Neural progenitor cell (in vitro differentiated cells): ENCODE measurements around the gene BGLAP. TPM values are rescaled to one million over a fixed set of nuclear protein-coding genes. Genes with fewer than 3 reads are reported as not detected.

ENCODE experiments used
- DNase-seq: peaks from one replicate; pipeline ENCODE4 v3.0.0-alpha.2; 2016; ENCODE audit warnings: low spot score
- H2AFZ ChIP-seq: fragments of 200-600 bp; sonication (generic); replicated peaks from 2 replicates; pipeline ENCODE4 v1.6.1; 2016; ENCODE audit warnings: antibody characterized with exemption
- H3F3A ChIP-seq: fragments of 200-600 bp; sonication (generic); 2 replicates; pipeline ENCODE4 v1.6.1; 2016; ENCODE audit warnings: antibody characterized with exemption, low read depth
- H3K27ac ChIP-seq: fragments of 200-600 bp; sonication (generic); 2 replicates; pipeline ENCODE4 v1.5.1; 2016; ENCODE audit warnings: mild to moderate bottlenecking
- H3K27me3 ChIP-seq: fragments of 200-600 bp; sonication (generic); 2 replicates; pipeline ENCODE4 v1.6.1; 2016; ENCODE audit warnings: mild to moderate bottlenecking, moderate library complexity
- H3K36me3 ChIP-seq: fragments of 200-600 bp; sonication (generic); 2 replicates; pipeline ENCODE4 v1.5.1; 2016
- H3K4me1 ChIP-seq: fragments of 200-600 bp; sonication (generic); 2 replicates; pipeline ENCODE4 v1.6.1; 2016; ENCODE audit warnings: mixed run types
- H3K4me2 ChIP-seq: fragments of 200-600 bp; sonication (generic); 2 replicates; pipeline ENCODE4 v1.6.1; 2016
- H3K4me3 ChIP-seq: fragments of 200-600 bp; sonication (generic); 2 replicates; pipeline ENCODE4 v1.5.1; 2016
- H3K79me2 ChIP-seq: fragments of 200-600 bp; sonication (generic); 2 replicates; pipeline ENCODE4 v1.6.1; 2016; ENCODE audit warnings: low read depth
- H3K9ac ChIP-seq: fragments of 200-600 bp; sonication (generic); 2 replicates; pipeline ENCODE4 v1.6.1; 2016
- H3K9me3 ChIP-seq: fragments of 200-600 bp; sonication (generic); 2 replicates; pipeline ENCODE4 v1.5.1; 2016; ENCODE audit warnings: low read depth
- H4K20me1 ChIP-seq: fragments of 200-600 bp; sonication (generic); 2 replicates; pipeline ENCODE4 v1.6.1; 2016; ENCODE audit warnings: low read depth
- H3K27ac Mint-ChIP-seq: 3 replicates; pipeline ENCODE4 v1.8.0; 2021; ENCODE audit warnings: mixed read lengths
- H3K27me3 Mint-ChIP-seq: 2 replicates; pipeline ENCODE4 v1.8.0; 2022; ENCODE audit warnings: low read depth, mild to moderate bottlenecking, inconsistent platforms, moderate library complexity, mixed read lengths; ENCODE audit not compliant: insufficient read depth
- H3K36me3 Mint-ChIP-seq: 3 replicates; pipeline ENCODE4 v1.8.0; 2021; ENCODE audit warnings: mixed read lengths
- H3K4me1 Mint-ChIP-seq: 3 replicates; pipeline ENCODE4 v1.8.0; 2021; ENCODE audit warnings: mixed read lengths
- H3K4me3 Mint-ChIP-seq: 3 replicates; pipeline ENCODE4 v1.8.0; 2021; ENCODE audit warnings: mild to moderate bottlenecking, moderate library complexity, mixed read lengths
- H3K9me3 Mint-ChIP-seq: 3 replicates; pipeline ENCODE4 v1.8.0; 2020; ENCODE audit warnings: mixed read lengths
- EZH2 ChIP-seq: fragments of 200-600 bp; sonication (generic); IDR thresholded peaks from 2 replicates; pipeline ENCODE4 v1.6.1; 2017; ENCODE audit warnings: antibody characterized with exemption, mild to moderate bottlenecking, moderate library complexity
- EZH2phosphoT487 ChIP-seq: fragments of 200-600 bp; sonication (generic); IDR thresholded peaks from 2 replicates; pipeline ENCODE4 v1.6.1; 2017; ENCODE audit warnings: antibody characterized with exemption
- total RNA-seq: library from RNA; depleted of rRNA; stranded (reverse); fragments of >200 nt; gene quantifications from 2 replicates; pipeline ENCODE4 v1.2.3, GENCODE V29; 2015; ENCODE audit warnings: low replicate concordance
- TF ChIP-seq, protein P1 (sequence below): fragments of 200-600 bp; sonication (generic); IDR thresholded peaks from 2 replicates; pipeline ENCODE4 v1.5.1; 2017; ENCODE audit warnings: antibody characterized with exemption, mild to moderate bottlenecking

BGLAP gene
- total RNA-seq, 1 donor from 2014 or later, result 0.22 TPM

DNA sequence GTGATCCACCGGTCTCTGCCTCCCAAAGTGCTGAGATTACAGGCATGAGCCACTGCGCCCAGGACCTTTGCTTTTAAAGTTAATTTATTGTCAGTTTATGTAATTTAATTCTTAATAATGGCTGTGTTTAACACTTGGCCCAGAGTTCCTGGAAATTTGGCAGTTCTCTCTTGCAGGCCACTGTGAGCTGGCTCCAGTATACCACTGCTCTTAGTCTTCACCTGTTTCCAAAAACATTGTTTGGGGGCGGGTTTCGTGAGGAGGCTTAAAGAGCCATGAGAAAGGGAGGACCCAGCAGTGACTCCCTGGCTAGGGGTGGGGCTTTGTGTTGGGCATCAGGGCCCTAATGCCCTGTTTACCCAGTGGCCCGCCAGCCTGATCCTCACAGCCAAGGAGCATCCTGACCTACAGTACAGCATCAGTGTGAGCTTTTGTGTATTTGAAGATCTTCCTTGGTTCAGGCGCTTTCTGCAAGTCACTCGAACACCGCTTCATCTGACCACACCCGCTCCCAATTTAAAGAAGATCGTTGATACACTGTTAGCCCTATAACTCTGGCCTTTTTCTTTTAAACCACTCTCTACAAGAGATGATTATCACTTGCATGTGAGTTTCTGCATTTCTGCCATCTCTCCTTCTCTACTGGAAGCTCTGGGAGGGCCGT, 12.0 kb upstream of the BGLAP start:
- H3K36me3 ChIP-seq, result peaks cover 5% of the 10 kb centered on the region
- no peaks in the 10 kb centered on the region for H3K79me2 ChIP-seq
- no peaks in the 10 kb centered on the region for H3K27me3 ChIP-seq
- Mint-ChIP-seq H3K27ac (peak overlapping the region; percentile 69), H3K9me3 (no peaks in the 10 kb centered on the region), H3K36me3 (peaks cover 18% of the 10 kb centered on the region), H3K4me3 (no peak overlapping the region), H3K4me1 (peaks cover 4% of the 10 kb centered on the region), H3K27me3 (peaks cover 4% of the 10 kb centered on the region)
- H3F3A ChIP-seq, result peaks cover 3% of the 10 kb centered on the region
- no peak overlapping the region for H3K4me3 ChIP-seq
- DNase-seq, result no peak
- H3K9me3 ChIP-seq, result no peaks in the 10 kb centered on the region
- TF ChIP-seq, protein P1, sequence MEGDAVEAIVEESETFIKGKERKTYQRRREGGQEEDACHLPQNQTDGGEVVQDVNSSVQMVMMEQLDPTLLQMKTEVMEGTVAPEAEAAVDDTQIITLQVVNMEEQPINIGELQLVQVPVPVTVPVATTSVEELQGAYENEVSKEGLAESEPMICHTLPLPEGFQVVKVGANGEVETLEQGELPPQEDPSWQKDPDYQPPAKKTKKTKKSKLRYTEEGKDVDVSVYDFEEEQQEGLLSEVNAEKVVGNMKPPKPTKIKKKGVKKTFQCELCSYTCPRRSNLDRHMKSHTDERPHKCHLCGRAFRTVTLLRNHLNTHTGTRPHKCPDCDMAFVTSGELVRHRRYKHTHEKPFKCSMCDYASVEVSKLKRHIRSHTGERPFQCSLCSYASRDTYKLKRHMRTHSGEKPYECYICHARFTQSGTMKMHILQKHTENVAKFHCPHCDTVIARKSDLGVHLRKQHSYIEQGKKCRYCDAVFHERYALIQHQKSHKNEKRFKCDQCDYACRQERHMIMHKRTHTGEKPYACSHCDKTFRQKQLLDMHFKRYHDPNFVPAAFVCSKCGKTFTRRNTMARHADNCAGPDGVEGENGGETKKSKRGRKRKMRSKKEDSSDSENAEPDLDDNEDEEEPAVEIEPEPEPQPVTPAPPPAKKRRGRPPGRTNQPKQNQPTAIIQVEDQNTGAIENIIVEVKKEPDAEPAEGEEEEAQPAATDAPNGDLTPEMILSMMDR, result no peak
- TF ChIP-seq EZH2, result no peak
- no peak for TF ChIP-seq EZH2phosphoT487
- no peak overlapping the region for H3K9ac ChIP-seq
- no peak overlapping the region for H3K4me2 ChIP-seq
- no peak overlapping the region for H2AFZ ChIP-seq
- no peak overlapping the region for H3K27ac ChIP-seq
- peaks cover 5% of the 10 kb centered on the region for H4K20me1 ChIP-seq
- H3K4me1 ChIP-seq, result no peaks in the 10 kb centered on the region

DNA sequence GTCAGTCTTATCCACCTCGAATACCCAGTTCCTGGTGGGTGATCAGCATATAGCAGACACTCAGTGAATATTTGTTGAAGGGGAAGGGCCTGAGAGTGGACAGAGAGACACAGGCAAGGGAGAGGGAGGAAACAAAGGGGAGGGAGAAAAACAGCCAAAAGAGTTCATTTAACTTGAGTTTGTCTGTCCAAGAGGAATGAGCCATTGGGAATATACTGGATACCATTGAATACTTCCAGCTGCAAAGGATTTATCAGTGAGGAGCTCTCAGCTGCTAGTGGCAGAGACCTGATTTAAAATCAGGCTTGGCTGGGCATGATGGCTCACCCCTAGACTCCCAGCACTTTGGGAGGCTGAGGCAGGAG, 11.5 kb upstream of the BGLAP start:
- Mint-ChIP-seq H3K4me3 (no peak overlapping the region), H3K9me3 (no peaks in the 10 kb centered on the region), H3K4me1 (peaks cover 1% of the 10 kb centered on the region), H3K36me3 (peaks cover 18% of the 10 kb centered on the region), H3K27me3 (peaks cover 4% of the 10 kb centered on the region), H3K27ac (peak overlapping the region; percentile 69)
- Histone ChIP-seq H3K27ac (no peak overlapping the region), H3F3A (no peaks in the 10 kb centered on the region), H4K20me1 (peaks cover 4% of the 10 kb centered on the region), H3K4me3 (no peak overlapping the region), H3K79me2 (no peaks in the 10 kb centered on the region), H3K36me3 (peaks cover 5% of the 10 kb centered on the region), H3K27me3 (no peaks in the 10 kb centered on the region), H3K4me1 (no peaks in the 10 kb centered on the region), H3K9ac (no peak overlapping the region), H2AFZ (no peak overlapping the region), H3K4me2 (no peak overlapping the region), H3K9me3 (no peaks in the 10 kb centered on the region)
- DNase-seq, result no peak
- TF ChIP-seq EZH2 (no peak), EZH2phosphoT487 (no peak)
- TF ChIP-seq, protein P1, result no peak

DNA sequence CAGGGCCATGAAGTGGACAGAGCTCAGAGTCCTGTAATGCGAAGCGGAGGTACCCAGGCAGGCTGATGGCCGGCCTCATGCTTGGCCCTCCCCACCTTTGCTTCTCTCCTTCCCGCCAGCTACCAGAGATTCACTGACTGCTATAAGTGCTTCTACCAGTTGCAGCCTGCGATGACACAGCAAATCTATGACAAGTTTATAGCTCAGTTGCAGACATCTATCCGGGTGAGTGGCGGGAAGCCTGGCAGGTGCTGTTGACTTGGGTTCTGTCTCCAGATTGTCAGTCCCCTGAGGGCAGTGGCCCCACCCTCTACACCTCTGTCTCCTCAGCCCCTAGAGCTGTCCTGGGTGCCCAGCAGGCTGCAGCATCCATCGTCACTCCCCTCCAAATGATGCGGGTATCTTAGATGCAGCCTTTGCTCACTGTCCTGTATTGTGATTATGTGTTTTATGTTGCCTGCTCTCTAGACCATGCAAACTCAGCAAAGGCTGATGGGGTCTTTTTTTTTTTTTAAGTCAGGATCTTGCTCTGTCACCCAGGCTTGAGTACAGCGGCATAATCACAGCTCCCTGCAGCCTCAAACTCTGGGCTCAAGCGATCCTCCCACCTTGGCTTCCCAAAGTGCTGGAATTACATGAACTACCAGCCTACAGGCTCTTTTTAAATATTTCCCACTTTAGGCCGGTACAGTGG, 9.6 kb upstream of the BGLAP start:
- H3K27ac ChIP-seq, result no peak overlapping the region
- H3K27me3 ChIP-seq, result no peaks in the 10 kb centered on the region
- H3K9me3 Mint-ChIP-seq, result no peaks in the 10 kb centered on the region
- peaks cover 2% of the 10 kb centered on the region for H3K27me3 Mint-ChIP-seq
- no peak for DNase-seq
- no peak overlapping the region for H3K9ac ChIP-seq
- H3K4me3 ChIP-seq, result no peak overlapping the region
- H3K36me3 Mint-ChIP-seq, result peaks cover 25% of the 10 kb centered on the region
- no peaks in the 10 kb centered on the region for H3K36me3 ChIP-seq
- H3K79me2 ChIP-seq, result no peaks in the 10 kb centered on the region
- no peak overlapping the region for H3K27ac Mint-ChIP-seq
- no peaks in the 10 kb centered on the region for H3K4me1 ChIP-seq
- H3K4me1 Mint-ChIP-seq, result no peaks in the 10 kb centered on the region
- no peaks in the 10 kb centered on the region for H3K9me3 ChIP-seq
- no peaks in the 10 kb centered on the region for H4K20me1 ChIP-seq
- no peak for TF ChIP-seq EZH2phosphoT487
- TF ChIP-seq, protein P1, result no peak
- no peak for TF ChIP-seq EZH2
- no peaks in the 10 kb centered on the region for H3F3A ChIP-seq
- H3K4me2 ChIP-seq, result no peak overlapping the region
- H2AFZ ChIP-seq, result no peak overlapping the region
- no peak overlapping the region for H3K4me3 Mint-ChIP-seq
